Osteoblast (primary cell): Measurements from ENCODE around the gene RBFOX2. TPM values are rescaled to one million over a fixed set of nuclear protein-coding genes. Genes with fewer than 3 reads are reported as not detected.
A peak's percentile ranks its signal among the peaks of the same experiment; 100 is the strongest.
"Not testable (repeated sequence)": the region's sequence is repeated elsewhere in the genome, so short reads cannot be mapped to it uniquely, and the experiment has no call there.

Experiments
- DNase-seq: peaks from one replicate; pipeline ENCODE4 v3.0.0; 2011; ENCODE audit warnings: low spot score, mixed read lengths; ENCODE audit not compliant: insufficient read length; ENCODE audit errors: missing footprints
- H2AFZ ChIP-seq: 2 replicates; pipeline ENCODE4 v1.6.0; 2011; ENCODE audit warnings: mild to moderate bottlenecking, low read length
- H3K27ac ChIP-seq: 2 replicates; pipeline ENCODE4 v1.5.1; 2011; ENCODE audit warnings: mild to moderate bottlenecking, low read depth, low read length, moderate library complexity
- H3K27me3 ChIP-seq: 2 replicates; pipeline ENCODE4 v1.6.0; 2012; ENCODE audit warnings: mild to moderate bottlenecking, control low read depth, inconsistent platforms, low read length, moderate library complexity; ENCODE audit not compliant: insufficient read depth
- H3K36me3 ChIP-seq: 2 replicates; pipeline ENCODE4 v1.5.1; 2011; ENCODE audit warnings: mild to moderate bottlenecking, low read length, control low read depth, moderate library complexity; ENCODE audit not compliant: insufficient read depth
- H3K4me1 ChIP-seq: 2 replicates; pipeline ENCODE4 v1.5.1; 2011; ENCODE audit warnings: mild to moderate bottlenecking, low read length, control low read depth, moderate library complexity; ENCODE audit not compliant: insufficient read depth
- H3K4me2 ChIP-seq: 2 replicates; pipeline ENCODE4 v1.6.0; 2011; ENCODE audit warnings: mild to moderate bottlenecking, low read length; ENCODE audit not compliant: insufficient read depth
- H3K4me3 ChIP-seq: fragments of 200-600 bp; sonication (generic); 3 replicates; pipeline ENCODE4 v1.5.1; 2012; ENCODE audit warnings: mild to moderate bottlenecking, low read length, inconsistent platforms; ENCODE audit not compliant: insufficient read depth
- H3K79me2 ChIP-seq: 2 replicates; pipeline ENCODE4 v1.6.0; 2012; ENCODE audit warnings: mild to moderate bottlenecking, low read length, control low read depth, inconsistent platforms; ENCODE audit not compliant: insufficient read depth
- H3K9me3 ChIP-seq: 2 replicates; pipeline ENCODE4 v1.5.1; 2011; ENCODE audit warnings: low read depth, low read length, control low read depth
- H4K20me1 ChIP-seq: 2 replicates; pipeline ENCODE4 v1.6.0; 2012; ENCODE audit warnings: mild to moderate bottlenecking, low read length, control low read depth; ENCODE audit not compliant: insufficient read depth
- CTCF ChIP-seq: IDR thresholded peaks from 2 replicates; pipeline ENCODE4 v1.5.1; 2011; ENCODE audit warnings: mild to moderate bottlenecking, low read depth, low read length, moderate library complexity; ENCODE audit errors: extremely low read depth
- total RNA-seq: library from RNA; depleted of rRNA; stranded (reverse); fragments of >200 nt; gene quantifications from 2 replicates; pipeline ENCODE4 v1.2.3, GENCODE V29; 2012

Gene RBFOX2
- total RNA-seq, 1 donor: 171 TPM

- Histone ChIP-seq H3K27me3 (no peaks in the 10 kb centered on the region), H3K27ac (peak overlapping the region; percentile 53), H3K79me2 (no peaks in the 10 kb centered on the region), H2AFZ (peak overlapping the region; percentile 67), H3K36me3 (no peaks in the 10 kb centered on the region), H3K4me1 (peaks cover 35% of the 10 kb centered on the region), H3K4me2 (no peak overlapping the region), H3K4me3 (no peak overlapping the region), H4K20me1 (no peaks in the 10 kb centered on the region), H3K9me3 (no peaks in the 10 kb centered on the region)
- TF ChIP-seq CTCF: no peak
- DNase-seq: peak; percentile 82
Measured at GRCh38 chr22:36052505-36052941, 23.9 kb upstream of the RBFOX2 start.

GRCh38 chr22:36049678-36049997, 21.0 kb upstream of the RBFOX2 start:
- peaks cover 17% of the 10 kb centered on the region for H3K4me1 ChIP-seq
- no peaks in the 10 kb centered on the region for H3K79me2 ChIP-seq
- H3K27ac ChIP-seq: peak overlapping the region; percentile 72
- H3K4me2 ChIP-seq: peak overlapping the region; percentile 66
- no peaks in the 10 kb centered on the region for H4K20me1 ChIP-seq
- H2AFZ ChIP-seq: no peak overlapping the region
- H3K27me3 ChIP-seq: no peaks in the 10 kb centered on the region
- TF ChIP-seq CTCF: no peak
- no peaks in the 10 kb centered on the region for H3K9me3 ChIP-seq
- no peak overlapping the region for H3K4me3 ChIP-seq
- DNase-seq: peak; percentile 73
- H3K36me3 ChIP-seq: no peaks in the 10 kb centered on the region

GRCh38 chr22:36048911-36049677, 20.5 kb upstream of the RBFOX2 start:
- H3K4me3 ChIP-seq: peak overlapping the region; percentile 23
- TF ChIP-seq CTCF: no peak
- H3K9me3 ChIP-seq: no peaks in the 10 kb centered on the region
- DNase-seq: peak; percentile 69
- H2AFZ ChIP-seq: no peak overlapping the region
- H3K27me3 ChIP-seq: no peaks in the 10 kb centered on the region
- no peaks in the 10 kb centered on the region for H3K79me2 ChIP-seq
- peak overlapping the region; percentile 66 for H3K4me2 ChIP-seq
- H3K4me1 ChIP-seq: peaks cover 17% of the 10 kb centered on the region
- H3K27ac ChIP-seq: peak overlapping the region; percentile 72
- H3K36me3 ChIP-seq: no peaks in the 10 kb centered on the region
- no peaks in the 10 kb centered on the region for H4K20me1 ChIP-seq

- not testable (repeated sequence) for H3K27me3 ChIP-seq, H3K4me3 ChIP-seq, H3K4me2 ChIP-seq, H2AFZ ChIP-seq, H3K9me3 ChIP-seq, H3K27ac ChIP-seq, H3K79me2 ChIP-seq, H3K4me1 ChIP-seq, H4K20me1 ChIP-seq, DNase-seq, H3K36me3 ChIP-seq
Measured at GRCh38 chr22:36044517-36044916, 15.9 kb upstream of the RBFOX2 start.
